ENCODE data around the gene RNASE13.
A peak's percentile ranks its signal among the peaks of the same experiment; 100 is the strongest.

RNASE13 gene

DNA sequence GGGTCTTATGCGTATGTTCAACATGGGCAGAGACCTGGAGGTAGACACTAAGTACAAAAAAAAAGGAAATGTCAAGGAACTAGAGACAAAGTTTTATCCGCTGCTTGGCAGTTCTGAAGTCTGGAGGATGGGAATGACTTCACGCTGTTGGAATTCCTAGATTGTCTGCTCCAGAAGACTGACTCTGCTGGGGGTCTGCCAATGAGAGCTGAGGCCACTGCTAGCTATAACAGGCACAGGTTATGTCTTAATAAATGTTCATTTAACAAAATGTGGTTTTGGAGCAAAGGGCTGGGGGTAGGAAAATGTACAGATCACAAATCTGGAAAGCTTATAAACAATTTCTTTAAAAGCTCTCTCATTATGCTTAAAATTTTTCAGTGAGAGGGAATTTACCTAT lies 28.9 kb upstream of the RNASE13 start:
- DNase-seq: no peak

DNA sequence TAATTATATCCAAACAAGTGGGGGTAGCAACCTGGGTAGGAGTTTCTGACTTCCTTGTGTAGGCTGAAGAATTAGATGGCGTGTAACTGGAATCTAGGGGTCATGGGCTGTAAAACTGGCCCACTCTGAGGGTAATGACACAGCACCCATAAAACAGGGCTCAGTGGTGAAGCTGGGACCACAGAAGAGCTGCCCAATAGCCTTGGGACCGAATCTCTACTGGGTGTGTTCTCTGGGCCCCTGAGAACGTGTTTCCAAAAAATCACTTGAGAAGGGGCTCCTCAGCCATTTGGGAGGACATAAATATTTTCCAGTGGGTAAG lies 26.7 kb upstream of the RNASE13 start:
- DNase-seq: no peak

DNA sequence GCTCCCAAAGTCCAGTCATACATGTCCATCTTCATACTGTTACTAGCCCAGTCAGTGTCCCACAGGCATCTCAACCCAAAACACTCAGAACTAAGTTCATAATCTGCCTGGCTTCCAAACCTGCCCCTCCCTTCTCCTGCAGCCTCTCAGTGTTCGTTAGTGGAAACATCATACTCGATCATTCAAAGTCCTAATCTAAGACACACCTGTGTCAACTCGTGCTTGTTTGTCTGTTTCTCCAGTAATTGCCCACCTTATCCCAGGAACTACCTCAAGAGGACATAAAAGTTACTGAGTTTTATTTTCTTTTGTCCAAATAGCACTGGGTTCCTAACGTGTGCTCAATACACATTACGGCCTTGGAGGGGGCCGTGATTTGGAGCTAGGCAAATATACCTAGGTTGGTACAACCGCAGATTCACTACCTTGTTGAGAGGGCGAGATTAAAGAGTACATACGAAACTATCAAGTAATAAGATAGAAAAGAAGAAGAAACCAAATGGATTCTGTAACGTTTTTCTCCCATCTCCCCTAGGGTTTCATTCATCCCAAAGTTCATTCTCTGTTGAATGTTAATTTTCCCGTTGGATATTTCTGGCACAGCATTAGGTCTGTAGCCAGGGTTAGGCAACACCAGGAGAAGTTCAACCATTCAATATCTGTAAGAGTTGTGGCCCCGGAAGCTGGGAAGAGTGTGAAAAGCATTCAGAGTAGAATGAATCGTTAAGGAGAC lies 26.2 kb upstream of the RNASE13 start:
- DNase-seq: no peak

DNA sequence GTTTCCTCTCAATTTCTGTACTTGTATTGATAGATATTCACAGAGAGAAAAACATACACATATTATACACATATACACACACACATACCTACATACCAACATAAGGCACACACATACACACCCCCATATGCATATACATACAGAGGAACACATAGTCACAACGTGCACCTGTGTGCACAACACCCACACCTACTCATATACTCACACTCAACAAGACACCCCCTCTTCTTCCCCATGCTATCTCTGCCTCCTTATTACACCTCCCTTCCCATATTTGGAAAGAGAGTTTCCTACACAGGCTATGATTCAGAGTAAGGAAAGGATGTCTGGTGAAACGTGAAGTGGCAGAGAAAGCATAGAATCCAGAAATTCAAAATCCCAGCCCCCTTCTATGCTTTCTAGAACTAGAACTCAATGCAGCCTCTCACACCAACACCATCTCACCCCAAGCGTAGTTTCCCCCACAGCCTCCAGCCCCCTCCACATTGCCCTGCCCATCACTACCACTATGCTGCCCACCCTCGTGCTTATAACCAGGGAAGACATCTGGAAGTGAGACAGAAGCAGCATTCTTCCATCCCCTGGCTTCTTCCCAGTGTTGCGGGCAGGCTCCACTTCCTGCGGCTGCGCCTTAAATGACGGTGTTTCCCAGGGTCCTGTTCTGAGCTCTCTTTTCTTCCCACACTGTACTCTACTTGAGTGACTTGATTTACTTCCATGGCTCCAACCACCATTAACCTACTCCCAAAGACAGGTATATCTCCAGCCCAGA lies 25.4 kb upstream of the RNASE13 start:
- no peak for DNase-seq

DNA sequence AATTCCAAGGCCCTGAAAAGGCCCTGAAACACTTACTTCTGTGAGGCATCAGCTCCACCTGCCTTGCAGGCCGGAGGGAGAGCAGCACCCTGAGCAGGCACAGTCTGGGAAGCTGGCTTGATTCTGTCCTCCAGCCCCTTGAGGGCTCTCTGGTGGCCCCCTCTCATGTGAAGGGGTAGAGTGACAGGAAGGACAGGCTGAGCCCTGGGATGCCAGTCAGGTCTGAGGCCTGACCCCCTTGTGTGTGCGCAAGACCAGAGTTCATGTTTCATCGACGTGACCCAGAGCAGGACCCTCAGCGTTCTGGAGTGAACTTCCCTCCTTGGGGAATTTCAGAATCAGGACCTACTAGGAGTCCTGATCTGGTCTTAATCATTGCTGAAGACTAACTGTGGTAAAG lies 24.3 kb upstream of the RNASE13 start:
- no peak for DNase-seq

DNA sequence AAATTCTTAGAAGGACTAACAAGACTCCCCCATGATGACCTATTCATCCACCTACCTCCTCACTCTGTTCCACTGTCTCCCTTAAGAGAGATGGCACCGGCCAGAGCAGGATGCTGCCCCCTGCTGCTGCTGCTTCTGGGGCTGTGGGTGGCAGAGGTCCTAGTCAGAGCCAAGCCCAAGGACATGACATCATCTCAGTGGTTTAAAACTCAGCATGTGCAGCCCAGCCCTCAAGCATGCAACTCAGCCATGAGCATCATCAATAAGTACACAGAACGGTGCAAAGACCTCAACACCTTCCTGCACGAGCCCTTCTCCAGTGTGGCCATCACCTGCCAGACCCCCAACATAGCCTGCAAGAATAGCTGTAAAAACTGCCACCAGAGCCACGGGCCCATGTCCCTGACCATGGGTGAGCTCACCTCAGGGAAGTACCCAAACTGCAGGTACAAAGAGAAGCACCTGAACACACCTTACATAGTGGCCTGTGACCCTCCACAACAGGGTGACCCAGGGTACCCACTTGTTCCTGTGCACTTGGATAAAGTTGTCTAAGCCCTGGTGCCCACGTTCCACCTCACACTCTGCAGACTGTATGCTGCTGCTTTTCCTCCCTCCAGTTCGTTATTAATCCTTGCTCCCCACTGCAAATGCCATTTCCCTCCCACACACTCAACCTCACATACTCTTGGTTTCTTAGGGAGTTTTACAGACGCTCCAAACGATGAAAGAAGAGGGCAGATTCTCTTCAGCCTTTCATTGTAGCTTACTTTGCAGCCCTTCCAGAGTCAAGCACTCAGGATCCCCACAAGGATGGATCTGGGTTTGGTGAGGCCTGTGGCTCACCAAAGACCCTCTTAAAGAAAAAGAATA lies 23.4 kb upstream of the RNASE13 start, which contains the start of gene RNASE8:
Gene RNASE8, plus strand, starts transcription at position 20 of the 873 bp plus-strand sequence. Its CDS starts 71 bp downstream, at position 91.
- DNase-seq: no peak

DNA sequence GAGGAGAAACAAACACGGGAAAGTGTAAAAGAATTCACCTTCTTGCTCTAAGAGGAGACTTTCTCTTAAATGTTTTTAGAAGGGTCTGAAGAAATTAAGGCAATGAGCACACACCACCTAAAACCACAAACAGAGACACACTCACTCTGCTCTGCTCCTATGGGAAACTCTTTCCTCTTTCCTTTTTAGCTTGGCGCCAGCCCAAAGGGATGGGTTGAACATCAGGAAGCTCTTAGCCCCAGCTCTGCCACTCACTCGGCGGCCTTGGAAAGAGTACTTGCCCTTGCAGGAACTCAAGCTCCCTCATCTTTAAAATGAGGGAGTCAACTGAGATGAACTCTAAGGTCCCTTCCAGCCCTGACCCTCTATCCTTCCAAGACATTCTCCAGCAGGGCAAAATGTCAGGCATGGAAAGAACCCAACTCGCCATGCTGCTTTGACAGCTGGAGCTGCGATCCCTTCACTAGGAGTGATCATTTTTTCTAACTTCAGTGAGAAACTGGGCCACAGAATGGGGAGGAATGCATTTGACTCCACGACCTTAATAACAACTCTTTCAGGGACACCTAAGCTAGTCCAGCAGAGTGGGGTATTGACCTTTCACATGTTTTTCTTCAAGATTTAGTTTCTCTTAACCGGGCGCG lies 22.0 kb upstream of the RNASE13 start:
- no peak for DNase-seq

DNA sequence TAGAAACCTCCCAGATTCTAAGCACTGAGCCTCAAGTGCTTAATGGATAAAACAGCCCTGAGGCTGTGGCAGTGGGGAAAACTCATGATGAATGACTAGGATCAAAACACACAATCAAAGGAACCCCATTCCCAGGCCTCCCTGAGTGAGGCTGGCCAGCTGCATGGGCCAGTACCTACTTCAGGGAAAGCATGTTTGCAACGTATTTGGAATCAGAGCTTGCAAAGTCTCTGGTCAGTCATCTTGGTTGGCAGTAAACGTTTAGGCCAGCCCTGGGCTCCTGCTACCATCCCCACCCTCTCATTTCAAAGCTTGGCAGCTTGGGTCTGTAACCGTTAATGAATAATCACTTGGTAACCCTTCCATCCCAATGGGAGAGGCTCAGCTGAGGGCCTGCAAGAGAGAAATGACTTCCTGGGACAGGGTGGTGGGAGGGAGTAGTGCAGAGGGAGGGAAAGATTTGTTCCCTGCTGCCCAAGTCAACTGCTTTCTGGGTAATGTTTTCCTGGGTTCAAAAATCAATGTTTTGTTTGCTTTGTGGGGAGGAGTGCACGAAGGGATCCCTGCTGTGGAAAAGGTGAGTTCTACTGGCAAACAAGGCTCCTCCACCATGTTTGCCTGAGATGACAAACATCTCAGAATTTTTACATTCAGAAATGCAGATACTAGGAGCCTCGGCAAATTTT lies 21.0 kb upstream of the RNASE13 start:
- no peak for DNase-seq

DNA sequence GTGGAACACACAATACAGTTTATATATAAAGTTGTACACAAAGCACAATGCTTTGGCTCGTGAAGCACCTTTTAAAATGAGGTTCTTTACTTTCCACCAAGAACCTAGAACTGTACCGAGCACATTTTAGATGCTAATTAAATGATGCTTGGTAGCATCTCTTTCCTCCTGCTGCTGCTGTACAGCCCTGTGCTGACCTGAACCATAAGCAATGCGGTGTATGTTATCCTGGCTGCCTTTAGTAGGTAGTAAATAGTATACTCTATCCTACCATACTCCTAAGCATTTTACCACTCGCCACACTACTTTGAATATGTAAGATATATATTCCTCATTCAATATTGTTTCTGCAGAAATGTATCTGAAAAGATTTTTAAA lies 20.1 kb upstream of the RNASE13 start:
- DNase-seq: no peak

DNA sequence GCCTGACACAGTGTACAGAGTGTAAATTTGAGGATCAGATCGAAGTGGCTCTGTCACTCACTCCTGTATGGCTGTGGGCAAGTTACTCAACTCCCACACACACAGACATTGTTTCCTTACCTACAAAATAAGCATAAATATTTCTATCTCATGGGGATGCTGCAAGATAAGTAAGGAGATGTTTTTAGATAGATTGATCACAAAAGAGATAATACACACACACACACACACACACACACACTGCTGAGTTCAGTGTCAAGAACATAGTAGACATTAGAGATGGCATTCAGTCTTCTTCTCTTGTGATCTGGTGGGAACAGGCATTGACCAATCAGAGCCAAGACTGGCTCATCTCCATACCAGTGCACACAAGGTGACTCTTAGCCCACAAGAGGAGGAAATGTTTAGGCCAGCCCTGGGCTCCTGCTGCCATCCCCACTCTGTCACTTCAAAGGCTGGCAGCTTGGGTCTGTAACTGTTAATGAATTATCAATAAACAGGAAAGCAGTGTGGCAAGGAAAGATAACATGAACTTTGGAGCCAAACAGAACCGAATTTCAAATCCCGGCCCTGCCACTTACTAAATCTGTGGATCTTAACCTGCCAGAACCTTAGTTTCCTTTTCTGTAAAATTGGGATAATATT lies 19.6 kb upstream of the RNASE13 start:
- no peak for DNase-seq

DNA sequence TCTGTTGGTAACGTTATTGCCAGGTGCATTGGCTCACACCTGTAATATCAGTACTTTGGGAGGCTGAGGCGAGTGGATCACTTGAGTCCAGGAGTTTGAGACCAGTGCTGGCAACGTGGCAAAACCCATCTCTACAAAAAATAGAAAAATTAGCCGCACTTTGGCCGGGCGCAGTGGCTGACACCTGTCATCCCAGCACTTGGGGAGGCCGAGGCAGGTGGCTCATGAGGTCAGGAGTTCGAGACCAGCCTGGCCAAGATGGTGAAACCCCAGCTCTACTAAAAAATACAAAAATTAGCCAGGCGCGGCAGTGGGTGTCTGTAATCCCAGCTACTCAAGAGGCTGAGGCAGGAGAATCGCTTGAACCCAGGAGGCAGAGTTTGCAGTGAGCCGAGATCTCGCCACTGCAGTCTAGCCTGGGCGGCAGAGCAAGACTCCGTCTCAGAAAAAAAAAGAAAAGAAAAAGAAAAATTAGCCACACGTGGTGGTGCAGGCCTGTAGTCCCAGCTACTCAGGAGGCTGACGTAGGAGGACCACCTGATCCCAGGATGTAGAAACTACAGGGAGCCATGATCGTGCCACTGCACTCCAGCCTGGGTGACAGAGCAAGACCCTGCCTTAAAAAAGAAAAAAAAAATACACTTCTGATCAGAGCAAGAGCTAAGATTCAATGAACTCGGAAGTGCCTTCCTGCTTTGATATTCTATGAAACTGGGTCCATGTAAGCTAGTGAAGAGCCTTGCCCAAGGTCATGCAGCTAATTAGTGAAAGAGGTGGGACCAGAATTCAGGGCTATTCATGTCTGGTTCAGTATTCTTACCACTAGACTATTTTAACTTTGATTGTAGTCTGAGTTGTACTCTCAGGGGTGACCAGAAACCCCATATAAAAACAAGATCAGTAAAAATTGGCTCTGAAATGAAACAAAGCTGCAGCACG lies 18.8 kb upstream of the RNASE13 start:
- no peak for DNase-seq

DNA sequence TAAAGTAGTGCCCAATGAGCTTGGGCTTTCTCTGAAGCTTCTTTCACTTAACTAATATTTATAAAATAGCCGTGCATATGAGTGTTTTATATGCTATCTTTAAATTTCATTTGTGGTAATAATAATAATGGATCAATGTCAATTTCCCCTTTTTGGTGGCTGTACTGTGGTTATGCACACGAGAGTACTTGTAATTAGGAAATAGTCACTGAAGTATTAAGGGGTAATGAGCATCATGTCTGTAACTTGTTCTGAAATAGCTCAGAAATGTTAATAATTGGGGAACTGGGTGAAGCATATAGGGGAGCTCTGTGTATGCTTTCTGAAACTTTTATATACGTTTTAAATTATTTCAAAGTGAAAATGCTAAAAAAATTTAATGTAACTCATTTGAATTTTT lies 16.0 kb upstream of the RNASE13 start:
- no peak for DNase-seq

DNA sequence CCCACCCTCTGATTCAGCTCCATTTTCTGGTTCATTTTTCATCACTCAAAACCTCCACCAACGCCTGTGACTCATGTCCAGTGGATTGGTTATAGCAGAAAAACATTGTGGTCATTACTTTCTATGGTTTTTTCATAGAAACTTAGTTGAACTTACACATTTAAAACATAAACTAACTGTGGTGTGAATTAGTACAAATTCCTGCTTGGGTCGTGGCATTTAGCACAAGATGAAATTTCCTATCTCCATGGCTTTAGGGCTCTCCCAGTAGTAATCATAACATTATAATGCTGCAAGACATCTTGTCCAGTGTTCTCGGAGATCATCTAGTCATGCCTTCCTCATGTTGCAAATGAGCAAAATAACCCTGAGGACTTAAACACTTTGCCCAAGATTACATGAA lies 14.7 kb upstream of the RNASE13 start:
- no peak for DNase-seq

DNA sequence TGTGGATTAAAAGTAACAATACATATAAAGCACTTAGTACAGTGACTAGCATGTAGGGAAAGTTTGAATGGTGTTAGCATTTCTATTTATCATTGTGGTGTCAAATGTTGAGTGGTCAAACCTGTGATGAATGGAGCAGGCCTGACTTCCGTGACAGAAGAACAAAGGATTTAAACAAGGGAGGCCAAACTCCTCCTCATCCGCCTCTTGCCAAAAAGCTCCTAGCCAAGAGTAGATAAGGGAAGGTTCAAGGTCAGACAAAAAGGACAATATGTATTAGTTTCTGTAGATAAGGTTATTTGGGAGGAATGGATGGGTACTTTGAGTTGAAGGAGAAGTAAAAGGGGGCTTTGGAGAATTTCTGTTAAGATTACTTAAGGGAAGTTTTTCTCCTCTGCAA lies 14.0 kb upstream of the RNASE13 start:
- DNase-seq: no peak

DNA sequence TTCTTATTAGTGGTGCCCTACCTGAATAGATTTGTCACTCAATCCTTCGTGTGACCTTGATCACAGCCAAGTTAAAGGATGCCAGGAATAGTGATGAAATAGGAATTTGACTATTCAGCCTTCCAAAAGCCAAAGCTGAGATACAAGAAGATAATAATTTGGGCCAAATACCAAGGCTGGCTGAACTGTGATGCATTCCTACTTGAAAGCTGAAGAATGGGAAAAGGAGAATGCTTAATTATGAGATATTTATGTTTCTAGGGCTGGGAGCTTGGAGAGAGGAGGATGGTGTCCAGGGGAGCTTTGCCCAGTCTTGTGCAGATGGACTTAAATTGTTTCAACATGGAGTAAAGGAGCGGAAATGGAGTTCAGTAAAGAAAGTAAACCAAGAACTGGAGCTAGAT lies 12.8 kb upstream of the RNASE13 start:
- no peak for DNase-seq

DNA sequence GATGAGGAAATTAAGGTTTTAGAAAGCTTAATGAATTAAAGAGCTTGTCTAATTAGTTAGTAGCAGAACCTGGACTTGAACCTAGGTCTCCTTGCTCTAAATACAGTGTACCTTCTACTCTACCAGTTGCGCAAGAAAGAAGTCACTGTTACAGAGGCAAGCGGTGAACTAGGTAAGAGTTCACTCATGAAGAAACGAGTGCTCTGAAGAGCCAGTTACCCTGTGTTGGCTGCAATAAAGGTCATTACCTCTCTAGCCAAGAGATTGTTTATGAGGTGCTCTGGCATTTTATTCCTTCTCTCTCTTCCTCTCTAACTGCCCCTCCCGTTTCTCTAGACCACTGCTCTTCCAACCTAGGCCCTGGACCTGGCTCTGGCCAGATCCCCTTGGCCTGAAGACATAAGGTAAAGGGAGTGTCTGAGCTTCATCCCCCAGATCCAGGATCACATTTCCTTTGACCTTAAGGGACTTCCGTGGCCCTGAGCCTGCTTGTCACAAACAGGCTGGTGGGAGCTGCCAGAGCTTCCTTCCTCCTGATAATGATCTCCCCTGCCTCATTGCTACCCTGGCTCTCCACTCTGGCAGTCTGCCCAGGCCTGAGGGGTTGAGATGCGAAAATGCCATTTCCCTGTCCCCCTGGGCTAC lies 9.5 kb upstream of the RNASE13 start:
- DNase-seq: peak; percentile 34

DNA sequence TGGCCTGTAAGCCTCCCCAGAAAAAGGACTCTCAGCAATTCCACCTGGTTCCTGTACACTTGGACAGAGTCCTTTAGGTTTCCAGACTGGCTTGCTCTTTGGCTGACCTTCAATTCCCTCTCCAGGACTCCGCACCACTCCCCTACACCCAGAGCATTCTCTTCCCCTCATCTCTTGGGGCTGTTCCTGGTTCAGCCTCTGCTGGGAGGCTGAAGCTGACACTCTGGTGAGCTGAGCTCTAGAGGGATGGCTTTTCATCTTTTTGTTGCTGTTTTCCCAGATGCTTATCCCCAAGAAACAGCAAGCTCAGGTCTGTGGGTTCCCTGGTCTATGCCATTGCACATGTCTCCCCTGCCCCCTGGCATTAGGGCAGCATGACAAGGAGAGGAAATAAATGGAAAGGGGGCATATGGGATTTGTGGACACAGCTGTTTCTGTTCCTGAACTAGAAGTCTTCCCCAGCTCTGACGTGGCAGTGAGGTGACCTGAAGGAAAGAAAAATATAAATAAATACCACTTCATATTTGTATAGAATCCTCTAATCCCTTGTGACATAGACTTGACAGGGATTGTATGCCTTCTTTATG lies 8.9 kb upstream of the RNASE13 start:
- no peak for DNase-seq

DNA sequence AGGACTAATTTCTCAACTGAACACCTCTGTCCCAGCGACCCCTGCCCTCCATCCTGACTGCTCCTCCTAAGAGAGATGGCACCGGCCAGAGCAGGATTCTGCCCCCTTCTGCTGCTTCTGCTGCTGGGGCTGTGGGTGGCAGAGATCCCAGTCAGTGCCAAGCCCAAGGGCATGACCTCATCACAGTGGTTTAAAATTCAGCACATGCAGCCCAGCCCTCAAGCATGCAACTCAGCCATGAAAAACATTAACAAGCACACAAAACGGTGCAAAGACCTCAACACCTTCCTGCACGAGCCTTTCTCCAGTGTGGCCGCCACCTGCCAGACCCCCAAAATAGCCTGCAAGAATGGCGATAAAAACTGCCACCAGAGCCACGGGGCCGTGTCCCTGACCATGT lies 8.3 kb upstream of the RNASE13 start:
- no peak for DNase-seq

DNA sequence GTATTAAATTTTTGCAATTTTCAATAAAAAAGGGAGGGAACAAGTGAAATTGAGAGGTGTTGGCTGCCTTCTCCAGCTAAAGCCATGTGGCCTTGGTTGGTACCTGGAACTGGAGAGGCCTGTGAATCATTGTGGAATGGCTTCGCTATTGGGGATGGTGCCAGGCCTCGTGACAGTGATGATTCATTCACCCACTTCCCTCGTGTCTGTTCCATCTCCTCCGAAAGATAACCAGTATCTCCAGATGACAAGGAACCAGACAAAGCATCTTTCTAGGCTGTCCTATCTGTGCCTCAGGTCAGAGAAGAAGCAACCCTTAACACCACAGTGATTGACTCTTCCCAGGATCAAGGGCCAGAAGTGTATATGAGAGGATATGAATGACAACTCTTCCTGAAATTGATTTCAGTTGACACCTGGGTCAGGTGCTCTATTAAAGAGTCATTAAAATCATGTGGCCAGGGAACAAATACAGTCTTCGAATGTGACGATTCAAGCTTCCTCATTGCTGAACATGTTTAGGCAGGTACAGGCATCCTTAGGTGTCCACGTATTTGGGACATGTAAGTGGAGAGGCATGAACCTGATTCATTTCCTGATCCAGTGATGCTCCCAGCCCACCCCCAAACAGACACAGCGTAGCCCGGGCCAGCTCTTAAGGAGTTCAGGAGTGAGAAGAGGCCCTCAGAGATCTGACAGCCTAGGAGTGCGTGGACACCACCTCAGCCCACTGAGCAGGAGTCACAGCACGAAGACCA lies 7.2 kb upstream of the RNASE13 start, which contains the start of gene RNASE7:
Gene RNASE7, plus strand, starts transcription at position 687 of the 758 bp plus-strand sequence. CDS start 631 bp downstream, outside the sequence.
- no peak for DNase-seq

Data from CD4-positive, alpha-beta T cell treated with Interleukin-17A for 4 hours (primary cell).